HEK293 (cell line): ENCODE results near the gene ZNF513.
A peak's percentile ranks its signal among the peaks of the same experiment; 100 is the strongest.

Experiments used
- GLIS2 ChIP-seq: fragments of 450-650 bp; formaldehyde crosslinking; IDR thresholded peaks from 2 replicates; pipeline ENCODE4 v1.5.1; 2016; ENCODE audit warnings: missing biosample characterization, missing genetic modification characterization
- RBAK ChIP-seq: fragments of 450-650 bp; formaldehyde crosslinking; IDR thresholded peaks from 2 replicates; pipeline ENCODE4 v1.5.1; 2016; ENCODE audit warnings: missing biosample characterization, missing genetic modification characterization
- ZNF621 ChIP-seq: fragments of 450-650 bp; formaldehyde crosslinking; IDR thresholded peaks from 2 replicates; pipeline ENCODE4 v1.5.1; 2017; ENCODE audit warnings: missing biosample characterization, missing genetic modification characterization
- ZNF626 ChIP-seq: fragments of 450-650 bp; sonication (Bioruptor Pico); formaldehyde crosslinking; IDR thresholded peaks from 2 replicates; pipeline ENCODE4 v1.5.1; 2018; ENCODE audit warnings: missing biosample characterization, missing genetic modification characterization, inconsistent platforms
- ZNF658 ChIP-seq: fragments of 450-650 bp; formaldehyde crosslinking; IDR thresholded peaks from 2 replicates; pipeline ENCODE4; 2016; ENCODE audit warnings: missing biosample characterization, missing genetic modification characterization
- ZNF660 ChIP-seq: fragments of 450-650 bp; IDR thresholded peaks from 2 replicates; pipeline ENCODE4 v1.5.1; 2018; ENCODE audit warnings: missing biosample characterization, mild to moderate bottlenecking, missing genetic modification characterization
- ZNF76 ChIP-seq: fragments of 450-650 bp; formaldehyde crosslinking; IDR thresholded peaks from 2 replicates; pipeline ENCODE4; 2016; ENCODE audit warnings: low read depth, missing biosample characterization, missing genetic modification characterization, borderline replicate concordance
- ZNF768 ChIP-seq: fragments of 450-650 bp; formaldehyde crosslinking; IDR thresholded peaks from 2 replicates; pipeline ENCODE4 v1.5.1; 2018; ENCODE audit warnings: missing biosample characterization, mild to moderate bottlenecking, missing genetic modification characterization
- ZSCAN30 ChIP-seq: fragments of 450-650 bp; IDR thresholded peaks from 2 replicates; pipeline ENCODE4 v1.5.1; 2018; ENCODE audit warnings: missing biosample characterization, mild to moderate bottlenecking, missing genetic modification characterization, moderate library complexity
- TF ChIP-seq, protein P1 (sequence below): fragments of 450-650 bp; formaldehyde crosslinking; IDR thresholded peaks from 2 replicates; pipeline ENCODE4 v1.5.0; 2017; ENCODE audit warnings: missing biosample characterization, missing genetic modification characterization, borderline replicate concordance
- TF ChIP-seq, protein P2 (sequence below): fragments of 450-650 bp; formaldehyde crosslinking; IDR thresholded peaks from 2 replicates; pipeline ENCODE4 v1.5.1; 2017; ENCODE audit warnings: missing biosample characterization, missing genetic modification characterization
- TF ChIP-seq, protein P3 (sequence below): fragments of 450-650 bp; formaldehyde crosslinking; optimal IDR thresholded peaks from 2 replicates; pipeline ENCODE3; 2016; ENCODE audit warnings: missing biosample characterization, mild to moderate bottlenecking, missing genetic modification characterization
- TF ChIP-seq, protein P4 (sequence below): fragments of 450-650 bp; formaldehyde crosslinking; IDR thresholded peaks from 2 replicates; pipeline ENCODE4 v1.5.1; 2016; ENCODE audit warnings: missing biosample characterization, missing genetic modification characterization
- TF ChIP-seq, protein P5 (sequence below): fragments of 450-650 bp; formaldehyde crosslinking; IDR thresholded peaks from 2 replicates; pipeline ENCODE4 v1.5.1; 2016; ENCODE audit warnings: missing biosample characterization, missing genetic modification characterization
- TF ChIP-seq, protein P6 (sequence below): fragments of 450-650 bp; formaldehyde crosslinking; IDR thresholded peaks from 2 replicates; pipeline ENCODE4 v1.5.1; 2016; ENCODE audit warnings: missing biosample characterization, missing genetic modification characterization
- TF ChIP-seq, protein P7 (sequence below): fragments of 450-650 bp; formaldehyde crosslinking; IDR thresholded peaks from 2 replicates; pipeline ENCODE4 v1.5.1; 2016; ENCODE audit warnings: missing biosample characterization, missing genetic modification characterization
- TF ChIP-seq, protein P8 (sequence below): fragments of 450-650 bp; formaldehyde crosslinking; conservative IDR thresholded peaks from 2 replicates; pipeline ENCODE4 v1.5.1; 2016; ENCODE audit warnings: low read depth, missing biosample characterization, missing genetic modification characterization

The ZNF513 gene

DNA sequence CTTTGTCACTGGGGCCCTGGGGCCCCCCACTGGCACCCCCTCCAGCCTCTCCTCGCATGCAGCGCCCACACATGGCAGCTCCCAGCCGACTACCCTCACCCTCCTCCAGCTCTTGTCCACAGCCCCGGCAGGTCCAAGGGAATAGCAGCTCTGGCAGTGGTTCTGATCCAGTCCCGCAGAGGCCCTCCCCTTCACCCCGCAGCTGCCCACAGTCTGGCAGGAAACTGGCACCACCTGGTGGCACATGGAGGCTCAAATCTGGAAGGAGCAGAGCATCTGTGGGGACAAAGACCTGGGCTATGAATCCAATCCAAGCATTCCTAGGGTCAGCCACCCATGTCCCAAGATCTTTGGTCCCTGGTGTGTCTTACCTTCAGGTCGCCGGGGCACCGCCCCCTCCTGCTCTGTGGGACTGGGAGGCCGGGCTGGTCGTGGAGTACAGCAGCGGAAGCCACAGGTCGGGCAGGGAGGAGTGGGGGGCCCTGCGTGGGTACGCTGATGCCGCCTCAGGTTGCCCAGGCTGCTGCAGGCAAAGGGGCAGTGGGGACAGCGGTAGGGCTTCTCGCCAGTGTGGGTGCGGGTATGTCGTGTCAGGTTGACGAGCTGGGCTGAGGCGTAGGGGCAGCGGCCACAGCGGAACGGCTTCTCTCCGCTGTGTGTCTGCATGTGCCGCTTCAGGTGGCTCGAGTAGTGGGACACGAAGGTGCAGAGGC, 2.3 kb downstream of the ZNF513 start (continued):
- TF ChIP-seq, protein P1, sequence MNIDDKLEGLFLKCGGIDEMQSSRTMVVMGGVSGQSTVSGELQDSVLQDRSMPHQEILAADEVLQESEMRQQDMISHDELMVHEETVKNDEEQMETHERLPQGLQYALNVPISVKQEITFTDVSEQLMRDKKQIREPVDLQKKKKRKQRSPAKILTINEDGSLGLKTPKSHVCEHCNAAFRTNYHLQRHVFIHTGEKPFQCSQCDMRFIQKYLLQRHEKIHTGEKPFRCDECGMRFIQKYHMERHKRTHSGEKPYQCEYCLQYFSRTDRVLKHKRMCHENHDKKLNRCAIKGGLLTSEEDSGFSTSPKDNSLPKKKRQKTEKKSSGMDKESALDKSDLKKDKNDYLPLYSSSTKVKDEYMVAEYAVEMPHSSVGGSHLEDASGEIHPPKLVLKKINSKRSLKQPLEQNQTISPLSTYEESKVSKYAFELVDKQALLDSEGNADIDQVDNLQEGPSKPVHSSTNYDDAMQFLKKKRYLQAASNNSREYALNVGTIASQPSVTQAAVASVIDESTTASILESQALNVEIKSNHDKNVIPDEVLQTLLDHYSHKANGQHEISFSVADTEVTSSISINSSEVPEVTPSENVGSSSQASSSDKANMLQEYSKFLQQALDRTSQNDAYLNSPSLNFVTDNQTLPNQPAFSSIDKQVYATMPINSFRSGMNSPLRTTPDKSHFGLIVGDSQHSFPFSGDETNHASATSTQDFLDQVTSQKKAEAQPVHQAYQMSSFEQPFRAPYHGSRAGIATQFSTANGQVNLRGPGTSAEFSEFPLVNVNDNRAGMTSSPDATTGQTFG (tag by site-specific recombination): no peak
- TF ChIP-seq RBAK (no peak), ZNF76 (tag by site-specific recombination) (no peak), ZNF660 (tag by site-specific recombination) (no peak), ZNF621 (tag by site-specific recombination) (no peak), ZNF626 (no peak), GLIS2 (tag by site-specific recombination) (0 out of 2 replicates have a peak, but pooled peaks have one; percentile 31), ZNF768 (tag by site-specific recombination) (no peak), ZNF658 (tag by site-specific recombination) (no peak), ZSCAN30 (tag by site-specific recombination) (no peak)
- TF ChIP-seq, protein P2, sequence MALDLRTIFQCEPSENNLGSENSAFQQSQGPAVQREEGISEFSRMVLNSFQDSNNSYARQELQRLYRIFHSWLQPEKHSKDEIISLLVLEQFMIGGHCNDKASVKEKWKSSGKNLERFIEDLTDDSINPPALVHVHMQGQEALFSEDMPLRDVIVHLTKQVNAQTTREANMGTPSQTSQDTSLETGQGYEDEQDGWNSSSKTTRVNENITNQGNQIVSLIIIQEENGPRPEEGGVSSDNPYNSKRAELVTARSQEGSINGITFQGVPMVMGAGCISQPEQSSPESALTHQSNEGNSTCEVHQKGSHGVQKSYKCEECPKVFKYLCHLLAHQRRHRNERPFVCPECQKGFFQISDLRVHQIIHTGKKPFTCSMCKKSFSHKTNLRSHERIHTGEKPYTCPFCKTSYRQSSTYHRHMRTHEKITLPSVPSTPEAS: no peak
- TF ChIP-seq, protein P3, sequence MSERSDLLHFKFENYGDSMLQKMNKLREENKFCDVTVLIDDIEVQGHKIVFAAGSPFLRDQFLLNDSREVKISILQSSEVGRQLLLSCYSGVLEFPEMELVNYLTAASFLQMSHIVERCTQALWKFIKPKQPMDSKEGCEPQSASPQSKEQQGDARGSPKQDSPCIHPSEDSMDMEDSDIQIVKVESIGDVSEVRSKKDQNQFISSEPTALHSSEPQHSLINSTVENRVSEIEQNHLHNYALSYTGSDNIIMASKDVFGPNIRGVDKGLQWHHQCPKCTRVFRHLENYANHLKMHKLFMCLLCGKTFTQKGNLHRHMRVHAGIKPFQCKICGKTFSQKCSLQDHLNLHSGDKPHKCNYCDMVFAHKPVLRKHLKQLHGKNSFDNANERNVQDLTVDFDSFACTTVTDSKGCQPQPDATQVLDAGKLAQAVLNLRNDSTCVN (tag by site-specific recombination): no peak
- TF ChIP-seq, protein P4, sequence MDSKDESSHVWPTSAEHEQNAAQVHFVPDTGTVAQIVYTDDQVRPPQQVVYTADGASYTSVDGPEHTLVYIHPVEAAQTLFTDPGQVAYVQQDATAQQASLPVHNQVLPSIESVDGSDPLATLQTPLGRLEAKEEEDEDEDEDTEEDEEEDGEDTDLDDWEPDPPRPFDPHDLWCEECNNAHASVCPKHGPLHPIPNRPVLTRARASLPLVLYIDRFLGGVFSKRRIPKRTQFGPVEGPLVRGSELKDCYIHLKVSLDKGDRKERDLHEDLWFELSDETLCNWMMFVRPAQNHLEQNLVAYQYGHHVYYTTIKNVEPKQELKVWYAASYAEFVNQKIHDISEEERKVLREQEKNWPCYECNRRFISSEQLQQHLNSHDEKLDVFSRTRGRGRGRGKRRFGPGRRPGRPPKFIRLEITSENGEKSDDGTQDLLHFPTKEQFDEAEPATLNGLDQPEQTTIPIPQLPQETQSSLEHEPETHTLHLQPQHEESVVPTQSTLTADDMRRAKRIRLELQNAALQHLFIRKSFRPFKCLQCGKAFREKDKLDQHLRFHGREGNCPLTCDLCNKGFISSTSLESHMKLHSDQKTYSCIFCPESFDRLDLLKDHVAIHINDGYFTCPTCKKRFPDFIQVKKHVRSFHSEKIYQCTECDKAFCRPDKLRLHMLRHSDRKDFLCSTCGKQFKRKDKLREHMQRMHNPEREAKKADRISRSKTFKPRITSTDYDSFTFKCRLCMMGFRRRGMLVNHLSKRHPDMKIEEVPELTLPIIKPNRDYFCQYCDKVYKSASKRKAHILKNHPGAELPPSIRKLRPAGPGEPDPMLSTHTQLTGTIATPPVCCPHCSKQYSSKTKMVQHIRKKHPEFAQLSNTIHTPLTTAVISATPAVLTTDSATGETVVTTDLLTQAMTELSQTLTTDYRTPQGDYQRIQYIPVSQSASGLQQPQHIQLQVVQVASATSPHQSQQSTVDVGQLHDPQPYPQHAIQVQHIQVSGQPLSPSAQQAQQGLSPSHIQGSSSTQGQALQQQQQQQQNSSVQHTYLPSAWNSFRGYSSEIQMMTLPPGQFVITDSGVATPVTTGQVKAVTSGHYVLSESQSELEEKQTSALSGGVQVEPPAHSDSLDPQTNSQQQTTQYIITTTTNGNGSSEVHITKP: no peak
- TF ChIP-seq, protein P5, sequence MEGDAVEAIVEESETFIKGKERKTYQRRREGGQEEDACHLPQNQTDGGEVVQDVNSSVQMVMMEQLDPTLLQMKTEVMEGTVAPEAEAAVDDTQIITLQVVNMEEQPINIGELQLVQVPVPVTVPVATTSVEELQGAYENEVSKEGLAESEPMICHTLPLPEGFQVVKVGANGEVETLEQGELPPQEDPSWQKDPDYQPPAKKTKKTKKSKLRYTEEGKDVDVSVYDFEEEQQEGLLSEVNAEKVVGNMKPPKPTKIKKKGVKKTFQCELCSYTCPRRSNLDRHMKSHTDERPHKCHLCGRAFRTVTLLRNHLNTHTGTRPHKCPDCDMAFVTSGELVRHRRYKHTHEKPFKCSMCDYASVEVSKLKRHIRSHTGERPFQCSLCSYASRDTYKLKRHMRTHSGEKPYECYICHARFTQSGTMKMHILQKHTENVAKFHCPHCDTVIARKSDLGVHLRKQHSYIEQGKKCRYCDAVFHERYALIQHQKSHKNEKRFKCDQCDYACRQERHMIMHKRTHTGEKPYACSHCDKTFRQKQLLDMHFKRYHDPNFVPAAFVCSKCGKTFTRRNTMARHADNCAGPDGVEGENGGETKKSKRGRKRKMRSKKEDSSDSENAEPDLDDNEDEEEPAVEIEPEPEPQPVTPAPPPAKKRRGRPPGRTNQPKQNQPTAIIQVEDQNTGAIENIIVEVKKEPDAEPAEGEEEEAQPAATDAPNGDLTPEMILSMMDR (tag by site-specific recombination): peak; percentile 71
- TF ChIP-seq, protein P6, sequence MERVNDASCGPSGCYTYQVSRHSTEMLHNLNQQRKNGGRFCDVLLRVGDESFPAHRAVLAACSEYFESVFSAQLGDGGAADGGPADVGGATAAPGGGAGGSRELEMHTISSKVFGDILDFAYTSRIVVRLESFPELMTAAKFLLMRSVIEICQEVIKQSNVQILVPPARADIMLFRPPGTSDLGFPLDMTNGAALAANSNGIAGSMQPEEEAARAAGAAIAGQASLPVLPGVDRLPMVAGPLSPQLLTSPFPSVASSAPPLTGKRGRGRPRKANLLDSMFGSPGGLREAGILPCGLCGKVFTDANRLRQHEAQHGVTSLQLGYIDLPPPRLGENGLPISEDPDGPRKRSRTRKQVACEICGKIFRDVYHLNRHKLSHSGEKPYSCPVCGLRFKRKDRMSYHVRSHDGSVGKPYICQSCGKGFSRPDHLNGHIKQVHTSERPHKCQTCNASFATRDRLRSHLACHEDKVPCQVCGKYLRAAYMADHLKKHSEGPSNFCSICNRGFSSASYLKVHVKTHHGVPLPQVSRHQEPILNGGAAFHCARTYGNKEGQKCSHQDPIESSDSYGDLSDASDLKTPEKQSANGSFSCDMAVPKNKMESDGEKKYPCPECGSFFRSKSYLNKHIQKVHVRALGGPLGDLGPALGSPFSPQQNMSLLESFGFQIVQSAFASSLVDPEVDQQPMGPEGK (tag by site-specific recombination): 0 out of 2 replicates have a peak, but pooled peaks have one; percentile 2
- TF ChIP-seq, protein P7, sequence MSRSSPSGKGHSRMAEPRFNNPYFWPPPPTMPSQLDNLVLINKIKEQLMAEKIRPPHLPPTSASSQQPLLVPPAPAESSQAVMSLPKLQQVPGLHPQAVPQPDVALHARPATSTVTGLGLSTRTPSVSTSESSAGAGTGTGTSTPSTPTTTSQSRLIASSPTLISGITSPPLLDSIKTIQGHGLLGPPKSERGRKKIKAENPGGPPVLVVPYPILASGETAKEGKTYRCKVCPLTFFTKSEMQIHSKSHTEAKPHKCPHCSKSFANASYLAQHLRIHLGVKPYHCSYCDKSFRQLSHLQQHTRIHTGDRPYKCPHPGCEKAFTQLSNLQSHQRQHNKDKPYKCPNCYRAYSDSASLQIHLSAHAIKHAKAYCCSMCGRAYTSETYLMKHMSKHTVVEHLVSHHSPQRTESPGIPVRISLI (tag by site-specific recombination): no peak
- TF ChIP-seq, protein P8, sequence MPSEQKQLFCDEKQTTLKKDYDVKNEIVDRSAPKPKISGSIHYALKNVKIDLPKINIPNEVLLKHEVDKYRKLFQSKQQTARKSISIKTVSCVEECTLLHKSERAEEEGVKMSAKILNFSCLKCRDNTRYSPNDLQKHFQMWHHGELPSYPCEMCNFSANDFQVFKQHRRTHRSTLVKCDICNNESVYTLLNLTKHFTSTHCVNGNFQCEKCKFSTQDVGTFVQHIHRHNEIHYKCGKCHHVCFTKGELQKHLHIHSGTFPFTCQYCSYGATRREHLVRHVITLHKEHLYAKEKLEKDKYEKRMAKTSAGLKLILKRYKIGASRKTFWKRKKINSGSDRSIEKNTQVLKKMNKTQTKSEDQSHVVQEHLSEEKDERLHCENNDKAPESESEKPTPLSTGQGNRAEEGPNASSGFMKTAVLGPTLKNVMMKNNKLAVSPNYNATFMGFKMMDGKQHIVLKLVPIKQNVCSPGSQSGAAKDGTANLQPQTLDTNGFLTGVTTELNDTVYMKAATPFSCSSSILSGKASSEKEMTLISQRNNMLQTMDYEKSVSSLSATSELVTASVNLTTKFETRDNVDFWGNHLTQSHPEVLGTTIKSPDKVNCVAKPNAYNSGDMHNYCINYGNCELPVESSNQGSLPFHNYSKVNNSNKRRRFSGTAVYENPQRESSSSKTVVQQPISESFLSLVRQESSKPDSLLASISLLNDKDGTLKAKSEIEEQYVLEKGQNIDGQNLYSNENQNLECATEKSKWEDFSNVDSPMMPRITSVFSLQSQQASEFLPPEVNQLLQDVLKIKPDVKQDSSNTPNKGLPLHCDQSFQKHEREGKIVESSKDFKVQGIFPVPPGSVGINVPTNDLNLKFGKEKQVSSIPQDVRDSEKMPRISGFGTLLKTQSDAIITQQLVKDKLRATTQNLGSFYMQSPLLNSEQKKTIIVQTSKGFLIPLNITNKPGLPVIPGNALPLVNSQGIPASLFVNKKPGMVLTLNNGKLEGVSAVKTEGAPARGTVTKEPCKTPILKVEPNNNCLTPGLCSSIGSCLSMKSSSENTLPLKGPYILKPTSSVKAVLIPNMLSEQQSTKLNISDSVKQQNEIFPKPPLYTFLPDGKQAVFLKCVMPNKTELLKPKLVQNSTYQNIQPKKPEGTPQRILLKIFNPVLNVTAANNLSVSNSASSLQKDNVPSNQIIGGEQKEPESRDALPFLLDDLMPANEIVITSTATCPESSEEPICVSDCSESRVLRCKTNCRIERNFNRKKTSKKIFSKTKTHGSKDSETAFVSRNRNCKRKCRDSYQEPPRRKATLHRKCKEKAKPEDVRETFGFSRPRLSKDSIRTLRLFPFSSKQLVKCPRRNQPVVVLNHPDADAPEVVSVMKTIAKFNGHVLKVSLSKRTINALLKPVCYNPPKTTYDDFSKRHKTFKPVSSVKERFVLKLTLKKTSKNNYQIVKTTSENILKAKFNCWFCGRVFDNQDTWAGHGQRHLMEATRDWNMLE (tag by site-specific recombination): no peak
